NB4 (cell line): ENCODE results near the gene MDN1.

Source experiments
- CTCF ChIP-seq: IDR thresholded peaks from one replicate; pipeline ENCODE4 v1.5.1; 2012; ENCODE audit warnings: low read depth, low read length
- MYC ChIP-seq: IDR thresholded peaks from 2 replicates; pipeline ENCODE4 v1.6.1; 2011; ENCODE audit warnings: low read depth, low read length

GRCh38 chr6:89602166-89602565 lies 217.4 kb downstream of the MDN1 start:
- TF ChIP-seq CTCF: no peak
- TF ChIP-seq MYC: no peak
